ENCODE results near the gene AGAP1.
A peak's percentile ranks its signal among the peaks of the same experiment; 100 is the strongest.

AGAP1 gene

GRCh38 chr2:235666213-235666781, 172.5 kb downstream of the AGAP1 start:
- Histone ChIP-seq H3K36me3 (no peaks in the 10 kb centered on the region), H3K9ac (peak overlapping the region; percentile 85), H3K27ac (peak overlapping the region; percentile 93), H3K4me2 (peak overlapping the region; percentile 93), H4K20me1 (peaks cover 63% of the 10 kb centered on the region), H3K4me3 (peak overlapping the region; percentile 59), H3K4me1 (peaks cover 77% of the 10 kb centered on the region), H3K9me3 (no peaks in the 10 kb centered on the region), H3K27me3 (no peaks in the 10 kb centered on the region)
- no peak for TF ChIP-seq Cebpa-rat (IDR thresholded peaks at IDR 0.05)

GRCh38 chr2:235668782-235669181, 174.9 kb downstream of the AGAP1 start:
- H3K27me3 ChIP-seq, result no peaks in the 10 kb centered on the region
- peaks cover 79% of the 10 kb centered on the region for H3K4me1 ChIP-seq
- peak overlapping the region; percentile 56 for H3K4me2 ChIP-seq
- TF ChIP-seq Cebpa-rat (IDR thresholded peaks at IDR 0.05), result no peak
- no peak overlapping the region for H3K9ac ChIP-seq
- no peaks in the 10 kb centered on the region for H3K9me3 ChIP-seq
- peaks cover 77% of the 10 kb centered on the region for H4K20me1 ChIP-seq
- H3K36me3 ChIP-seq, result no peaks in the 10 kb centered on the region
- H3K4me3 ChIP-seq, result peak overlapping the region; percentile 87
- H3K27ac ChIP-seq, result no peak overlapping the region

DNA sequence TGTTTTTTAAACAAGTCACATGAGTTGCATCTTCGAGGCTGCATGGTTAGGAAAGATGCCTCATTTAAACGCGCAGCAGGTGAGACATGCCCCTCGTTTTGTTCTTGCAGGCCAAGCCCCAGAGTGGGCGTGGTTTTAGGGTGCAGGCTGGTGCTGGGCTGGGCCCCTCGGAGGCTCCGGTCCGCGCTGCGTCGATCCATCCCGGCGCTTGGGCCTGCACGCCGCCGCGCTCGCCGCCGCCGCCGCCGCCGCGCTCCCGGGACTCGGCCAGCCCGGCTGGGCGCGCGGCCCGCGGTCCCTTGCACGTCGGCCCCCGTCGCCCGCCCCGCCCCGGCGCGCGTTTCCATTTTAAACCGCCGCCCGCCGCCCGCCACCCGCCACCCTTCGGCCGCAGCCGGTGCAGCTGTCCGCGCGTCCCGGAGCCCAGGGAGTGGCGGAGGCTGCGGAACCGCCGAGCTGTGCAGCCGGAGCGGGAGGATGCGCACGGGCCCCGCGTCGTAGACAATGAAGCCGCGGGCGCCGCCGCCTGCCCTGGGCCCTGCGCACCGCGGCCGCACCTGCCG, 175.5 kb downstream of the AGAP1 start:
- peaks cover 79% of the 10 kb centered on the region for H3K4me1 ChIP-seq
- peak overlapping the region; percentile 99 for H3K4me2 ChIP-seq
- H3K36me3 ChIP-seq, result no peaks in the 10 kb centered on the region
- peak overlapping the region; percentile 83 for H3K9ac ChIP-seq
- peak overlapping the region; percentile 87 for H3K27ac ChIP-seq
- no peaks in the 10 kb centered on the region for H3K27me3 ChIP-seq
- H4K20me1 ChIP-seq, result peaks cover 77% of the 10 kb centered on the region
- no peaks in the 10 kb centered on the region for H3K9me3 ChIP-seq
- peak overlapping the region; percentile 87 for H3K4me3 ChIP-seq
- TF ChIP-seq Cebpa-rat (IDR thresholded peaks at IDR 0.05), result no peak

DNA sequence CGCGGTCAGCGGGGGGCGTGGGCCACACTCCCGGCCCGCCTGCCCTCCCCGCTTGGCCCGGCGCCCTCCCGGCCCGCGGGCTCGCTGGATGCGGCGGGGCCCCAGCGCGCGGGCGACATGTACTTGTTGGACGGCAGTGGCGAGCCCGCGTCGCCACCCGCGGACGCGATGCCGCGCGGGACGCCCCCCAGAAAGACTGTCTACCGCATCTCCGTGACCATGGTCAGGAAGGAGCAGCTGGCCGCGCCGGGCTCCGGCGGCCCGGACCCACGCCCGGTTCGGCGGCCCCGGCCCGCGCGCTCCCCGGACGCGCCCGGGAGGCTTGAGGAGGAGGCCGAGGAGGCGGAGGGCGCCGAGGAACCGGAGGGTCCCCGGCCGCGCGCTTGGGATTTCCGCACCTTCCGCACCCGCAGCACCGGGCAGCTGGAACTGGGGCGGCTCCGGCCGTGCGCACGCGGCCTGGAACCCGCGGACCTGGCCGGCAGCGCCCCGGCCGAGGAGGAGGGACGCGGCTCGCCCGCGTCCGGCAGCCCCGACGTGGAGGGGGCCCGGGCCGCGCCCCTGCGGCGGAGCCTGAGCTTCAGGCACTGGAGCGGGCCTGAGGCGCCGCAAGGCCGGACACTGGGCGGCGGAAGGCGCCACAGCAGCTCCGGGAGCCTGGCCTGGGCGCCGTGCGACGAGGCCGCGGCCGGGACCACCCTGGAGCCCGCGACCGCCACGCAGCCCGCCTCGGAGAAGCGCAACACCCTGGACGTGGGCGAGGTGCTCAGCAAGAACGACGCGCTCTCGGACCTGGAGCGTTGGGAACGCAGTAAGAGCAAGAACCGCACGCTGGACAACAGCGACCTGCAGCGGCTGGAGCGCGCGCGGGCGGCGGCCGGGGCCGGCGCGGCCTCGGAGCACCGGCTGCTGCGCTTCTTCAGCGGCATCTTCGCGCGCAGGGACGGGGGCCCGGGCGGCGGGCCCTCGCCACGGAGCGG, 176.4 kb downstream of the AGAP1 start:
- Histone ChIP-seq H3K4me1 (peaks cover 79% of the 10 kb centered on the region), H3K27me3 (no peaks in the 10 kb centered on the region), H3K9me3 (no peaks in the 10 kb centered on the region), H4K20me1 (peaks cover 77% of the 10 kb centered on the region), H3K27ac (peak overlapping the region; percentile 87), H3K9ac (peak overlapping the region; percentile 83), H3K4me2 (peak overlapping the region; percentile 99), H3K4me3 (peak overlapping the region; percentile 87), H3K36me3 (no peaks in the 10 kb centered on the region)
- TF ChIP-seq Cebpa-rat (IDR thresholded peaks at IDR 0.05), result no peak

DNA sequence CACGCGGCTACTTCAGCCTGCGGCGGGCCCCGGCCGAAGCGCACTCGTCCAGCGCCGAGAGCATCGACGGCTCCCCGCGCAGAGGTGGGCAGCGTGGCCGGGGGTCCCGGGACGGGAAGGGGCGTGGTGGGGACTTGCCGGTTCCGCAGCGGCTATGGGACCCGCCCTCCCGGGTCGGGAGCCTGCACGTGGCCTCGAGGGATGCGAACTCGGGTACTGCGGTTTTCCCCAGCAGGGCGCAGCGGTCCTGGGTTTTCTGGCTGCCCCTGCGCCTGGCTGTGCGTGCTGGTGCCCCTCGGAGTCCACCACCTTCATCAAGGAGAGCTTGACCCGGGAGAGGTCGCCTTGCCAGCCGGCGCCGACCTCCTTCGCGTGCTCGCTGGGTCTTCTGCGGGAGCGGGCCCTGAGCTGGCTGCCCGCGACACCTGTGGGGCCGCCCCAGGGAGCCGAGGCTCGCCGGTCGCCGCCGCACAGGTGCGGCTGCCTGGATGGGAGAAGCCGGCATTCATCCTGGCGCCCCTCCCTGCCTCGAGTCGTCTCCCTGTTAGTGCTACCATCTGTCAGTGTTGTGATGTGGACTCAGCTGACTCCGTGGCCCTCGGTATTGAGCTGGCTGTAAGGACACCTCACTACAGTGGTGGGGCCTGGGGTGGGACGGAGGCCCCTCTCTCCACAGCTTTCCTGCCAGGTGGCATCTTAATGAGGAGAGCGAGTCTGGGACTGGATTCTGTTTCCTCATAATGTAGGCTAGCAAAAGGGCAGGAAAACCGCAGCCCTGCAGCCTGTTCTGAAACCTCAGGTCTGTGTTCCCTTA, 177.3 kb downstream of the AGAP1 start:
- Histone ChIP-seq H3K4me3 (peak overlapping the region; percentile 87), H3K9ac (peak overlapping the region; percentile 83), H3K27me3 (no peaks in the 10 kb centered on the region), H3K27ac (peak overlapping the region; percentile 87), H4K20me1 (peaks cover 77% of the 10 kb centered on the region), H3K9me3 (no peaks in the 10 kb centered on the region), H3K36me3 (no peaks in the 10 kb centered on the region), H3K4me1 (peaks cover 79% of the 10 kb centered on the region), H3K4me2 (peak overlapping the region; percentile 99)
- TF ChIP-seq Cebpa-rat (IDR thresholded peaks at IDR 0.05), result no peak

- no peak for TF ChIP-seq Cebpa-rat (IDR thresholded peaks at IDR 0.05)
- H3K9me3 ChIP-seq, result no peaks in the 10 kb centered on the region
- H3K4me3 ChIP-seq, result no peak overlapping the region
- H3K4me1 ChIP-seq, result peaks cover 79% of the 10 kb centered on the region
- no peaks in the 10 kb centered on the region for H3K36me3 ChIP-seq
- peaks cover 92% of the 10 kb centered on the region for H4K20me1 ChIP-seq
- no peak overlapping the region for H3K9ac ChIP-seq
- H3K27me3 ChIP-seq, result no peaks in the 10 kb centered on the region
- no peak overlapping the region for H3K27ac ChIP-seq
- H3K4me2 ChIP-seq, result peak overlapping the region; percentile 99
These were observed 178.9 kb downstream of the AGAP1 start for GRCh38 chr2:235672720-235673119.

DNA sequence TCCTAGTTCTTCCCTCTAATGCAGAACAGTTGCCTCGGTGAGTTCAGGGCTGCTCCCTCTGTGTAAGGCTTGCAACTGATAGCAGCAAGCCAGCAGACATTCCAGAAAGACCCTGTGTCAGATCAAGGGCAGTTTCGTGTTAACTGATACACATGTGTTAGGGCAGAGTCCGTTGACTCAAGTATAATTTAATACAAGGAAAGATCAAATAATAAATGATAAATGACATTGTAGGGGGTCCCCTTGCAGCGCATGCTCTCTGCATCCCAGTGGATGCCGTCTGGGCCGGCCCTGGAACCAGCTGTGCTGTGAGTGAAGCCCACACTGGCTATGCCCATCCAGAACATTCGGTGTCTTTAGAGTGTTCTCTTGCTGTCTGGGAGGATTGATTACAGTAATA, 180.3 kb downstream of the AGAP1 start:
- H3K4me2 ChIP-seq, result peak overlapping the region; percentile 99
- no peak overlapping the region for H3K9ac ChIP-seq

DNA sequence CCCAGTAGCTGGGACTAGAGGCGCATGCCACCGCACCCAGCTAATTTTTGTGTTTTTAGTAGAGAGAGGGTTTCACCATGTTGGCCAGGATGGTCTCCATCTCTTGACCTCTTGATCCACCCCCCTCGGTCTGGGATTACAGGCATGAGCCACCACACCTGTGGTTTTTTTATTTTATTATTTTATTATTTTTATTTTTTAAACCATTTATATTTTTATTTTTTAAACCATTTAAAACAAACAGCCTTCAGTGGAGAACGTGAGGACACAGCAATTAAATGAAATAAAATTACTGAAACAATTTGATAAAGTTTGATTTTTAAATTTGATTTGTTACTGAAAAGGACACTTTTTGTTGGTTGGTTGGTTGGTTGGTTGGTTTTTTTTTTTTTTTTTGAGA, 181.0 kb downstream of the AGAP1 start:
- H4K20me1 ChIP-seq, result peaks cover 100% of the 10 kb centered on the region
- H3K27me3 ChIP-seq, result no peaks in the 10 kb centered on the region
- no peaks in the 10 kb centered on the region for H3K36me3 ChIP-seq
- H3K4me1 ChIP-seq, result peaks cover 89% of the 10 kb centered on the region
- no peak overlapping the region for H3K27ac ChIP-seq
- H3K4me3 ChIP-seq, result no peak overlapping the region
- H3K9ac ChIP-seq, result no peak overlapping the region
- no peaks in the 10 kb centered on the region for H3K9me3 ChIP-seq
- no peak for TF ChIP-seq Cebpa-rat (IDR thresholded peaks at IDR 0.05)
- H3K4me2 ChIP-seq, result peak overlapping the region; percentile 69

More for the DNA sequence above, 180.3 kb downstream of the AGAP1 start:
- TF ChIP-seq Cebpa-rat (IDR thresholded peaks at IDR 0.05), result no peak
- no peak overlapping the region for H3K27ac ChIP-seq
- peaks cover 95% of the 10 kb centered on the region for H4K20me1 ChIP-seq
- H3K4me1 ChIP-seq, result peaks cover 82% of the 10 kb centered on the region
- H3K4me3 ChIP-seq, result no peak overlapping the region
- no peaks in the 10 kb centered on the region for H3K9me3 ChIP-seq
- no peaks in the 10 kb centered on the region for H3K36me3 ChIP-seq
- no peaks in the 10 kb centered on the region for H3K27me3 ChIP-seq
